NCI-H2107 (cell line): Measurements from ENCODE around the gene PRKG1.
"Not testable (repeated sequence)": the region's sequence is repeated elsewhere in the genome, so short reads cannot be mapped to it uniquely, and the experiment has no call there.

Experiments
- DNase-seq: peaks from one replicate; lab custom pipeline; 2025; lab: John Stamatoyannopoulos, UW

Gene PRKG1

DNA sequence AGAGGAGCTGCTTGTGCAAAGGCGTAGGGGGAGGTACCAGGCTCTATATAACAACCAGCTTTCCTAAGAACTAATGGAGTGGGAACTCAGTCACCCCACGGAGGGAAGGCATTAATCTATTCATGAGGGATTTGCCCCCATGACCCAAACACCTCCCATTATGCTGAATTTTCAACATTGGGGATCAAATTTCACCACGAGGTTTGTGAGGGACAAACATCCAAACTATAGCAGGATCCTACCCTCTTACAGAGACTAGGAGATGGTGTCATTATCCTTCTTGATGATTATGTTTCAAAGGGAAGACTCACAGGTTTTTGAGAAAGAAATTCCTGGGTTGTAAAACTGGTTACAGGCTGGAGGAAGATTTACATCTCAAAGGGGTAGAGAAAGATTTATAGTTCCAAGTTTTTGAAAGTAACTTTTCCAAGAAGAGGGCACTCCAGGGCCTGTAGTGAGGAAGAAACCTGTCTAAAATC lies 944.8 kb downstream of the PRKG1 start:
- DNase-seq = no peak

DNA sequence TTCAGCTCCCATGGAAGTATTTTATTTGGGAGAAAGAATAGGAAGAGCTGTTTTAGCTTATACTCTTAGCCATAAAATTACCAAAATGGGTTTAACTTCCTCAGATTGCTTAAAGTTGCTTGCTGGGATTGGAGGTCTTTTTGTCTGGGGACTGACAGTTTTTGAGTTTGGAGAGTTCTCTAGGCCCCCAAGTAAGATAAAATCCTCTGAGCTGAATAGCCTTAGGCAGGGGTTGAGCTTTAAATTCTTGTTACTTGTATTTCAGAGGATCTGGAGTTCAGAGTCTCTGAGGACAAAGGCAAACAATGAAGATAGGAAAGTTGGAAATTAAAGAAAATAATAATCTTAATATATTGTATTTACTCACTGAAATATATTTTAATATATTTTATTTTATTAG lies 945.4 kb downstream of the PRKG1 start:
- DNase-seq = no peak

DNA sequence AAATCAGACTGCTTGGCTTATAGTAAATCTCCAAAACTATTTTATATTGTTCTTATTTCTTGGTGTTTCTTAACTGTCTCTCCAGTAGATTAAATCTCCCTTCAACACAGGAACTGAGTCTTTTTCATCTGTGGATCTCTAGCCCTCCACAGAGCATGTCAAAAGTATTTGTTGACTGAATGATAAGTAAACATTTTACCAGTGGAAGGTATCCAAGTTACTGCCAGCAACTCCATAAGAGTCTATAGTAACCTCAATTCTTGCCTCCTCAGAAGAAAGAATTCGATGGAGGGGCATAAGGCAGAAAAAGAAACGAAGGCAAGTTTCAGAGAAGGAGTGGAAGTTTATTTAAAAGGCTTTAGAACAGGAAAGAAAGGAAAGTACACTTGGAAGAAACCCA lies 945.9 kb downstream of the PRKG1 start:
- no peak for DNase-seq

DNA sequence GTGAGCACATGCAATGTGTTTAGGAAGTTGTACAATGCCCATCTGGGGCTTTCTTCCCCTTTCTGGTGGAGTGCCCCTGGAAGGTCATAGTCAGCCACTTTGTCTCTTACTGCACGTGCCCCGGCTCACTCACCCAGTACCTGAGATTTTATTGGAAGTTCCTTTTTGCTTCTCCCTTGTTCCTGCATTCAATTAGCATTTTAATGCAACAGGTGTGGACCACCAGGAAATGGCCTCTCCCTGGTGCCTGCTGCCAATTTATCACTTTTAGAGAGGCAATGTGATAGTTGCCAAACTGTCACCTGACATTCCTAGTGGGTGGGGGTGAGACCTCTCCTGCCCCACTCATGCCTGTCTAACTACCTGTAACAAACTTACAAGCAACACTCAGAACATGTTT lies 946.4 kb downstream of the PRKG1 start:
- DNase-seq = no peak

DNA sequence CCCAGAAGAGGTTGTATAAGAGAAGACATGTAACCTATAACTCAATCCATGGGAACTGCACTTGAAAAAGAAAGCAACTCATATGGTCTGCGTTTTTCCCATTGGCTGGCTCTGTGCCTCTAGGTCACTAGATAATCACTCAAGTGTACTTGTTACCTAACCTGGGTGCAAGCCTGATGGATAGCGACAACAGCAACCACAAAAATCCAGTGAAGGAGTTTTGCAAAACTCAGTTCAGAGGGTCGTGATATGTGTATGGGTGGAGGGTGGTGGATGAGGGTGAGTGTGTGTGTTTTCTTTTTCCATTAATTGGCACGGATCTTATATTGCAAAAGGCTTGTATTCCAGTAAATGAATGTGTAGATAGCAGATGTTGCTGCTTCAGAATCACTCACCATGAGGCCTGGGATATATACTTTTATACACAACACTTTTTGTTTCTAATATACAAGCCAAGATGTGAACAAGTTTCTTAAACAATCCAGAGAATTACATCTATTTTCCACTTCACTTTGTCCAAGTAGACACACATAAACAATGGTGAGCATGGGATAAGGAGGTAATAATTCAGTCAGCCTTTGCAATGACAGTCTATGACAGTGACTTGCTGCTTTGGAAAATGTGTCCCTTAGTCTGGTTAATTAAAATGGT lies 952.9 kb downstream of the PRKG1 start:
- no peak for DNase-seq

DNA sequence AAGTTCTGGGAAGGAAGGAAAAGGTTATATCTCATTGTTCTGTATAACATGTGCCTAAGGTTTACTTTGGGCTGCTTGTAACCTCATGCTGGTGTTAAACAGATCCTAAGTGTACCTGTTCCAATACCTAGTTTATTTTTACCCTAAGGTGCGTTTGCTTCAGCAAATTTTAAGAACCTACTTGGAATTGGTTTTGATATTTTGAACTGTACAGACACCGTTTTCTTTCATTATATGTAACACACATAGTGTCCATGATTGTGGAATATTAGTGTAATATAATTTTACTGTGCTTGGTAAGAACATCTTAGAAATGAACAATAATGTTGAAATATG lies 954.2 kb downstream of the PRKG1 start:
- DNase-seq = no peak

DNA sequence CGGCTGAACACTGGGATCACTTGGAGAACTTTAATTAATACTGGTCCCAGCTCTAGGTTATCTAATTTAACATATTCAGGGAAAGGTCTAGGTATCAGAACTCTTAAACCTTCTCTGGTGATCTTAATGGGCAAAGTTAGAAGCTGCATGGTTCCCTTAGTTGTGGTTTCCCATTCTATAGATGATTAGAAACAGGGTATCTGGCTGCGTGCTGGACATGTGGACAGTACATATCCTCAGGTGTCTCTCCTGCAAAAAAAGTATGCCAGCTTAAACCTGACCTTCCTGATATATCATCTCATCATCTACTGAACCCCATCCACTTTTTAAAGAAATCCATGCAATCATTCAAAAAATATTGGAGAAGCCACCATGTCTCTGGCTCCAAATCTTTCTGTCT lies 955.3 kb downstream of the PRKG1 start:
- no peak for DNase-seq

DNA sequence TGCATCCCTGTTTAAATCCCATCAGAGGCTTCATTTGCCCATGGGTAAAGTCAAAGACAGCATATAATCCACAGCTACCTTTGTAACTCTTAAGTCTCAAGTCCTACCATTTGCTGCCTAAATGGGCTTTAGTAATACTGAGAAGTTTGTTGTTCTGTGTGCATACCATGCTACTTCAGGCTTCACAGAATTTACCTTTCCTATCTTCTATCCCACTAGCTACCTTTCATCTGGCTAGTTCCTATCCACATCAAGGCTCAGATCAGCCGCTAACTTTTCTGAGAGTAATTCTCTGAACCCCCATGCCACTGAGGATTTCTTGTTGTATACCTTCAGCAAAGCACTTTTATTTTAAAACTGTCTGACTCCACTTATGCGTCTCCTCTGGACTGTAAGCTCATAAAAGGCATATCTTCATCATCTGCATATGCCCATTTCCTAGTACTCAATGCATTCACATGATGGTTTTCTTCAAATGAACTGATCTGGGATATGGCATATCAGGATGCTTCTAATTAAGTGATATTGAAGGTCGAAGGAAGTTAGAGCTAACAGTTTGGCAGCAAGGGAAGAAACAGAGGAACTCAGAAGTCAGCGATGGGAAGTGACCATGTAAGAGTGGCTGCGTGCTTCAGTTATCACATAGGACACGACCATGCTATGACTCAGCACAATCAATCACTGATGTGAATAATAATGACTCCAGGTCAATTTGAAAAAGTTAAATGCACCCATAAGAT lies 955.9 kb downstream of the PRKG1 start:
- no peak for DNase-seq

DNA sequence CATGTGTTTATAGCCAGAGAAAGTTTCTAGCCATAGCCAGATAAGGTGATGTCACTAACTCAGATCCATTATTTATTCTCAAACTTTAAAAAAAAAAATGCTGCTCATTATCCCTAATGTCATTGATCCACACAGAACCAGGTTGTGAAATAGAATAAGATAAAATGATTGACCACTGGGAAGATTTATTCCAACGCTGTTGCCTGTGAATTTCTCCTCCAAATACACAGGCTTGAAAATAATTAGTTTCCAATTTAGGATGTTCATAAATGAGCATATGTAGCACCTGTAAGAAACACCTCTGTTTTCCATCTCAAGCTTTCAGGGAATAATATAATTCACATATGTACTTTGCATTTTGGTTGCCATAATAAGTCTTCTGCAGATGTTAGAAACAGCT lies 956.7 kb downstream of the PRKG1 start:
- no peak for DNase-seq

DNA sequence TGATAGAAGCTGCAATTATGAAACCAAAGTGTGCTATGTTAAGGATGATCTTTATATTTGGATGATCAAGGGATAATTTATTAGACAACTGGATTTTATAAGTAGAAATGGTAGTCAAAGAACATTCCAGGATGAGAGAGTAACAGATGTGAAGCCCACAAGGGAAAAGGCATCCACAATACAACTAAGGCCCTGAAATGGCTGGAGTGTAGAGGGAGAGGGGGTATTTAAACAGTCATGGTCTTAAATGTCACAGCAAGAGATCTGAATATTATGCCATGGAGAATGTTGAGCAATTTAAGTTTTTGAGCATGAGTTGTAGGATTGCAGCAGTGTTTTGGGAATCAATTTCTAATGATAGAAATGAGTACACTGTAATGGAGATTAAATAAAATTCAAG lies 957.5 kb downstream of the PRKG1 start:
- no peak for DNase-seq

DNA sequence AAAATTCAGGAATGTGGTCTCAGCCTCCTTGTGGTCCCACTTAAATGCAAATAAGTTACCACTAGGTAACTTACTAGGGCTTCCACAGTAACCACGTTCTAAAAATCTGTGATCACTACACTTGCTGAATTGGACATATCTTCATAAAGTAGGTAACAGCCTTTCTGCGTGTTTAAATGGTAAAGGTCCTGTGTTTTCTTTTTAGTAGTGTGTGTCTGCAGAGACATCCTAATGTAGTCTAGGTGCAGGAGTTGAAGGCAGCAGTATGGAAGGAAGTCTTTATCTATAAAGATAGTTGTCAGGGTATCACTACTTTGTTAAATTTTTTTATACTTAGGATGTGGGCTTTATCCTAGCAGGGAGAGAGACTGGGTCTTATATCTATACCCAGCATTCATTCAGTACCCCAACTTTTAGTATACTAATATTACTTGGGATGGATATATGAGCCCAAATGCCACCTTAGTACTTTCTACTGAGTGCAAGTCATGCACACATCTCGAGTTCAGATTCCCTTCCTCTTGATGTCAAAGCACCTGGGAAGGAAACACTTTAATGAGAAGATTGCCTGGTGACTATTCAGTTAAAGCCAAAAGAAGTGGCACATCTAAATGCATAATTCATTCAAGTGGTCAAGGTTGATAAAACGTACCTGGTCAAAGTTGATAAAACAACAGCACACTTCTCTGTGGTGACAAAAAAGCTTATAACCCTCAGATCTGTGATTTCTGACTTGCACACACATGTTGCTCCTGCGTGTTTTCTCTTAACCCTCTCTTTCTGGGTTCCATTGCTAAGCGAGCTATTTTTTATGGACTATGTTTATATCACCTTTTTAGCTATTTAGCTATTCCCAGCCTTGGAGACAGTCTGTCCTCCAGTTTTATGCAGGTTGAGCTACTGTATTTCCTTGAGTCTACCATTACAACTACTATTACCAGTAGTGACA lies 958.7 kb downstream of the PRKG1 start:
- DNase-seq = no peak

DNA sequence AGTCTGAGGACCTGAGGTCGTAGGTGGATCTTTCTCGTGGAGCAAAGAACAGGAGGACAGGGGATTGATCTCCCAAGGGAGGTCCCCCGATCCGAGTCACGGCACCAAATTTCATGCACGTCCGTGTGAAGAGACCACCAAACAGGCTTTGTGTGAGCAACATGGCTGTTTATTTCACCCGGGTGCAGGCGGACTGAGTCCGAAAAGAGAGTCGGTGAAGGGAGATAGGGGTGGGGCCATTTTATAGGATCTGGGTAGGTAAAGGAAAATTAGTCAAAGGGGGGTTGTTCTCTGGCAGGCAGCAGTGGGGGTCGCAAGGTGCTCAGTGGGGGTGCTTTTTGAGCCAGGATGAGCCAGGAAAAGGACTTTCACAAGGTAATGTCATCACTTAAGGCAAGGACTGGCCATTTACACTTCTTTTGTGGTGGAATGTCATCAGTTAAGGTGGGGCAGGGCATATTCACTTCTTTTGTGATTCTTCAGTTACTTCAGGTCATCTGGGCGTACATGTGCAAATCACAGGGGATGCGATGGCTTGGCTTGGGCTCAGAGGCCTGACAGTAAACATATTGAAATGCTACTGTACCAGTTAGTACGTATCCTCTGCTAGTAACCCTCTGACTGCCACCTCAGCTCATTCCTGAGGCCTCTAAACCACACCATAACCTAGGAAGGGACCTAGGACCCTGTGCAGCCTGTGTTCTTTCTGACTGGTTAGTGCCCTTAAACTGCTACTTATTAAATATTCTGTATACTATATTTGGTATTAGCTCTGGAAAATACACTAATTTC lies 964.9 kb downstream of the PRKG1 start:
- not testable (repeated sequence) for DNase-seq

DNA sequence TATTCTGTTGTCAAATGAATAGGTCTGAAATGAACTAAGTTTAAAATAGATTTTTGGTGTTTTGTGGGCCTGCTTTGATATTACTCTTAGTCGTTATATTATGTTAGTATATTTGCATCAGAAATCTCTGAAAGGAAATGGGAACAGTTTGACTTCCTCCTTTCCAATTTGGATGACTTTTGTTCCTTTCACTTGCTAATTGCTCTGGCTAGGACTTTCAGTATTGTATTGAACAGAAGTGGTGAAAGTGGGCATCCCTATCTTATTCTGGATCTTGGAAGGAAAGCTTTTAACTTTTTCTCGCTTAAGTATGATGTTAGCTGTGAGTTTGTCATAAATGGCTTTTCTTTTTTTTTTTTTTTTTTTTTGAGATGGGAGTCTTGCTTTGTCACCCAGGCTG lies 966.2 kb downstream of the PRKG1 start:
- no peak for DNase-seq

DNA sequence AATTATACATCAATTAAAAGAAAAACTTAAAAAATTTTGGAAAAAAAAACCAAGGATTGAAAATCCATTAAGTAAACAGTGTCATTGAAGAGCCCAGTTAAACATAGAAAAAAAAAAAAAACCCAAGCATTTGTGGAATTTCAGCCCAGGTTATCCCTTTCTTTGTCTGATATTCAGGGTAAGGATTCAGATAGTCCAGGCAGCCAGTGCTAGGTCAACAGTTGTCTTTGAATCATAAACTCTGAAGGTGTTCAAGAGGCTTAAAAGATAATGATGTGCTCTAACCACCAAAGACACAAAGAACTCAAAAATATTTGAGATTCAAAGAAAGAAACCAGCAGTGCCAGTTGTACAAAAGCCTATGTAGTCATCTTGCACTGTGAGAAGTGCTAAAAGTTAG lies 969.5 kb downstream of the PRKG1 start:
- DNase-seq = no peak

DNA sequence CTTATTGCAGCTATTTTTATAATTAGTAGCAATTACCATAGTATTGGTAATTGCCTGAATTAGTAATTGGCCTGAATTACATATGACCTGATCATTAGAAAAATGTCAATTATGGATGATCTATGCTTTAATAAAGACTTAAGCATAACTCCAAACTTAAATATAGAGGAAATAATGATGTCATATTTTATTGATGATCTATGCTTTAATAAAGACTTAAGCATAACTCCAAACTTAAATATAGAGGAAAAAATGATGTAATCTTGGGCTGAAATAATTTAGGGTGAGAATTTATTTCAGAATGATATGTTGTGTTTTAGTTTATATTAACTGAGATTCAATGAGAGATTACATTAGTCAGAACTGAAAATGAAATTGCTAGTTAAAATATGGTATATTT lies 973.8 kb downstream of the PRKG1 start:
- DNase-seq = no peak

DNA sequence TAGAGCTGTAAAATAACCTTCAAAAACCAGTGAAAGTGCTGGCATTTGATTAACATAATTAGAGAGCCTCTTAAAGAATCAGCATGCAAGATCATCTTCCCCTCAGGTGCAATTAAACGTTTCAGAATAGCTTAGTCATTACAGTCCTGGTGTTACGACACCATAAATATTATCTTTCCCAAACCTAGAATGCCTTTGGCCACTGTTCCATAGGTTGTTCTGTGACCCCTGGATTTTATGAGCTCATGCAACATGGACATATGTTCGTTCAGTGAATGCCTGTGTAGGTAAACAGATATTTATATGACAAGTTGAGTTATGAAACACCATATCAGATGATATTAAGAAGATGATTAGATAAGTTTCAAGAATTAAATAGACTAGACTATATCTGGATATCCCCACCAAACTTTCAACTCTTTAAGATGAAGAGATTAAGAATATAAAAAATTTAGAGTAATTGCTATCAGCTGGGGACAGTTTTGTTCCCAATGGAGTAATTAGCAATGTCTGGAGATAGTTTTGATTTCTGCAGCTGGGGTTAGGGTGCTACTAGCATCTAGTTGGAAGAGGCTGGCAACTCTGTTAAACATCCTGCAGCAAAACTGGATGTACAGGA lies 976.3 kb downstream of the PRKG1 start:
- DNase-seq = no peak

DNA sequence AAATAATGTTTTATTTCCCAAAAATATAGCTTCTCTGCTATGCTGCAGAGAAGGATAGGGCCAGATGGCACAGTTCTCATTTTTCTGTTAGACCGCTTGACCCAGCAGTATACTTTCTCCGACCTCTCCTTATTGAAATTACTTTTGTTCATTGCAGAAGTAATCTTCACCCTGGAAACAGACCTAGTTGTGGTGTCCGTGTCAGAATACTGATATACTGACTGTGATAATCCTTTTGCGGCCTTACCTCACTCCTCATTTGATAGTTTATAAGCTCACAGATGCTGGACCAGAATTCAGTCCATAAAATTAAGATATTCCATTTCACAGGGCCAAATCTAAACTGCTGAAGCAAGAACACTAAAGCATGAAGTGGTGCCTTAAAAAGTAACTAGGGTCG lies 979.2 kb downstream of the PRKG1 start:
- no peak for DNase-seq

DNA sequence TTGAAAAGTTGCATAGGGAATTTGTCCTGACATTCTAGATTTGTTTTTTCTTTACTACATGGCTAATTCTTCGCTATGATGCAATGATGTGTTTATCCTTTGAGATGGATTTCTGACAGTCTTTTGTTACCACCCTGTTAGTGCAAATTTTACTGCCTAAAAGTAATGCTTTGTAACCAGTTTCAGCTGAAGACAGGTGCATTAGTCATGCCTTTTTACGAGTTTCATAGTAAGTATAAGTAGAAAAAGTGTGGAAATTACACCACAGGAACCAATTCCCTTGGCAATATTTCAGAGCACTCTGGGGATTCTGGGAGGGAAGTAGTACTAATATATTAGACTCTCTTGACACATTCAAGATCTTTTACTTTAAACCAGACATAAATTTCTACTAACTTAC lies 982.0 kb downstream of the PRKG1 start:
- no peak for DNase-seq

DNA sequence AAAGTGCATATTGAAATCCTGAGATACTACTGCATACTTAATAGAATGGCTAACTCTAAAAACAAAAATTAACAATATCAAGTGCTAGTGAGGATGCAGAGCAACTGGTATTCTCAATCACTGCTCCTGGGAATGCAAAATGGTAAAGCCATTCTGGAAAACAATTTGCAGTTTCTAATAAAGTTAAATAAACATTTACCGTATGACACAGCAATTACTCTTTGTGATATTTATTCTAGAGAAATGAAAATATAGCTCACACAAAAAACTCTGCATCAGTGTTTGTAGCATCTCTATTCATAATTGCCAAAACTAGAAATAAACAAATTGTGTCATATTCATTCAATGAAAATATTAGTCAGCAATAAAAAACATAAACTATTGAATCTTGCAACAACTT lies 984.8 kb downstream of the PRKG1 start:
- DNase-seq = no peak

DNA sequence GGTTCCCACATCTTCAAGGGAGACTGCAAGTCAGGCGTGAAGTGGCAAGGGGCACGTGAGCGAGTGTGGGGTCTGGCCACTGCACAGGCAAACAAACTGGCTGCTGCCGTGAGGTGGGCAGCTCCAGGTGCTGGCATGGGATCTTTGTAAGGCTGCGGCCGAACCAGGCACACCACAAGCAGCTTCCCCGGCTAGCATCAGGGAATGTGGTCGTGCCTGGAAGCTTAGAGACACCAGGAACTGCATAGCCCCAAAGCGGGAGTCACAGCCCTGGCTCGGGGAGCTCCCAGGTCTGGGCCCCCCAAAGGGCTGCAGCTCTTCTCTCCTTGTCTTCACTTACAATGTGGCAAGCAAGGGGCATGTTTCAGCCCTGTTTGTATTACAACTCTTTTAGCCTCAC lies 988.9 kb downstream of the PRKG1 start:
- no peak for DNase-seq

DNA sequence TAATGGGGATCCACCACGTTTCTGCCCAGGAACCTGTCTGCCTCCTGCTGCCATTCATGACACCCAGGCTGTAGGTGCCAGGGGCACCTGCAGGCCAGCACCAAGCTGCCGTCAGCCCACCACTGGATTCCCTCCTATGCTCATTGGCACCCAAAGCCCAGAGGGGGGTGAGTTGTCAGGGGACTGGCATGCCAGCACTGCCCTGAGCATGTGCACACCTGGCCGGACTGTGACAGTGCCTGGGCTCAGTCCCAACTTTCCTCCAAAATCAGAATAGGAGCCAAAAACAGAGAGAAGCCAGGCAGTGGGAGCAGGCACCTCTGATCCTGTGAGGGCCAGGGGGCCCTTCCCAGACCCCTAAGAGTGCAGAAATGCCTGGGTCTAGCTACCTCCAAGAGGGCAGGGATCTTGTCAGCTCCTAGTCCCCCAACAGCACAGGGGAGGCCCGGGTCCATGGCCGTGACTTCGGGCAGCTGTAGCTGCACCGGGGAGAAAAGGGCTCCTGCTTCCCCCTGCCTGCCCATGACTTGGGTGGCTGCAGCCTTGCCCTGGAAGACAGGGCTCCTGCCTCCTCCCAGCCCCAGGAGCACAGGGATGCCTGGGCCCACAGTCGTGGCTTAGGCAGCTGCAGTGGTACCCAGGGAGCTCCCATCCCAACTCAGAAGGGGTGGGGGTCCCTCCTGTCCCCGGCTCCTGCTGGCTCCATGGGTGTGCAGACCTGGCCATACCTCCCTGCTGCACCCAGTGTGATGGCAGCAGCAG lies 990.0 kb downstream of the PRKG1 start:
- DNase-seq = no peak
